Thymus (tissue), 14 donors: Measurements from ENCODE around the gene MAST1. TPM values are rescaled to one million over a fixed set of nuclear protein-coding genes. Genes with fewer than 3 reads are reported as not detected.

Experiments
- DNase-seq, 9 donors: peaks; one replicate each; pipeline ENCODE4 v3.0.0-alpha.2; 2013; ENCODE audit warnings: low spot score in 9 of 9, low read depth in 6 of 9, missing footprints in 1 of 9
- H3K27ac ChIP-seq, 2 donors: one replicate each; pipeline ENCODE4 v1.5.1; 2013; ENCODE audit warnings: control low read depth in 1 of 2, low read depth in 1 of 2, low read length in 1 of 2, mild to moderate bottlenecking in 1 of 2, moderate library complexity in 1 of 2
- H3K27me3 ChIP-seq, 2 donors: one replicate each; pipeline ENCODE4 v1.5.1; 2013; ENCODE audit warnings: low read length in 1 of 2; ENCODE audit not compliant: control insufficient read depth in 2 of 2, insufficient read depth in 1 of 2
- H3K36me3 ChIP-seq, 2 donors: one replicate each; pipeline ENCODE4 v1.5.1; 2013; ENCODE audit warnings: low read length in 1 of 2, mild to moderate bottlenecking in 1 of 2, moderate library complexity in 1 of 2; ENCODE audit not compliant: control insufficient read depth in 2 of 2, insufficient read depth in 2 of 2
- H3K4me1 ChIP-seq, 2 donors: one replicate each; pipeline ENCODE4 v1.5.1; 2013; ENCODE audit warnings: low read length in 2 of 2; ENCODE audit not compliant: control insufficient read depth in 2 of 2, insufficient read depth in 2 of 2
- H3K4me3 ChIP-seq, 2 donors: one replicate each; pipeline ENCODE4 v1.5.1; 2013; ENCODE audit warnings: low read length in 2 of 2, control low read depth in 1 of 2, mild to moderate bottlenecking in 1 of 2
- H3K9me3 ChIP-seq, 2 donors: one replicate each; pipeline ENCODE4 v1.5.1; 2013; ENCODE audit warnings: low read length in 1 of 2, mild to moderate bottlenecking in 1 of 2; ENCODE audit not compliant: control insufficient read depth in 2 of 2, insufficient read depth in 1 of 2
- WGBS: extraction: QIAGEN DNeasy Blood & Tissue Kit; methylation state at CpG from one replicate; pipeline ENCODE4 v1.1.7; 2013; 5-methylcytosine and 5-hydroxymethylcytosine counted together
- long read RNA-seq, 10 donors: transcript quantifications; one replicate each; lab custom pipeline, GENCODE V29; 2026
- polyA plus RNA-seq: library from polyadenylated mRNA; stranded (reverse); fragments of 200-250 nt; gene quantifications from one replicate; pipeline ENCODE4 v1.2.3, GENCODE V29; 2013
- total RNA-seq: library from RNA; stranded (reverse); fragments of 120-200 nt; gene quantifications from one replicate; pipeline ENCODE4 v1.2.4, GENCODE V29; 2013
- donor health status: healthy.

Gene MAST1
- total RNA-seq (0.38 TPM), polyA plus RNA-seq (0.91 TPM)
- long read RNA-seq, donor 1, result 0 reads
- long read RNA-seq, donor 2, partial matches to known transcripts, result 12 of 46 reads
- long read RNA-seq, donor 2, other reads (novel, unspliced or antisense), result 33 of 46 reads
- long read RNA-seq, donor 3, partial matches to known transcripts, result 240 of 240 reads
- long read RNA-seq, donor 3, other reads (novel, unspliced or antisense), result 0 of 240 reads
- long read RNA-seq, donor 4, partial matches to known transcripts, result 0 of 160 reads
- long read RNA-seq, donor 4, other reads (novel, unspliced or antisense), result 160 of 160 reads
- long read RNA-seq, donor 5, result 0 reads
- long read RNA-seq, donor 6, result 0 reads
- long read RNA-seq, donor 7, result 0 reads
- long read RNA-seq, donor 8, result 0 reads
- long read RNA-seq, donor 9, result 0 reads
- long read RNA-seq, donor 10, partial matches to known transcripts, result 169 of 169 reads
- long read RNA-seq, donor 10, other reads (novel, unspliced or antisense), result 0 of 169 reads

GRCh38 chr19:12838182-12838885, at the start of gene MAST1:
MAST1 (plus strand) TSS chr19:12838515; CDS start chr19:12838573, 58 bp downstream.
- Histone ChIP-seq H3K36me3 (no peaks in the 10 kb centered on the region), H3K9me3 (peaks cover 2 to 16% of the 10 kb centered on the region in 2 donors), H3K4me1 (peaks cover 8 to 19% of the 10 kb centered on the region in 2 donors), H3K4me3 (peak within 1 kb of the TSS in 1 of 2 donors; percentile 43), H3K27me3 (peaks cover 78 to 96% of the 10 kb centered on the region in 2 donors), H3K27ac (no peak within 1 kb of the TSS)
- DNase-seq, result peak in 1 of 9 donors; percentile 45
- WGBS, result 1% methylated on average over 68 of the region's 69 CpGs

GRCh38 chr19:12788682-12789097, 49.6 kb upstream of the MAST1 start:
- DNase-seq, result peak in 1 of 9 donors; percentile 50
- 32% methylated on average over 12 of the region's 12 CpGs for WGBS
- H3K27me3 ChIP-seq, result peaks cover 14 to 19% of the 10 kb centered on the region in 2 donors
- H3K36me3 ChIP-seq, result no peaks in the 10 kb centered on the region
- peak overlapping the region; percentile 85 to 98 for H3K27ac ChIP-seq
- H3K4me3 ChIP-seq, result peak overlapping the region in 1 of 2 donors; percentile 1
- H3K4me1 ChIP-seq, result peaks cover 19 to 65% of the 10 kb centered on the region in 2 donors
- no peaks in the 10 kb centered on the region for H3K9me3 ChIP-seq

- H3K4me1 ChIP-seq, result peaks cover 16 to 65% of the 10 kb centered on the region in 2 donors
These were observed 49.0 kb upstream of the MAST1 start for GRCh38 chr19:12789098-12789903.

GRCh38 chr19:12789904-12790619, 48.3 kb upstream of the MAST1 start:
- DNase-seq, result peak in 4 of 9 donors; percentile 54 to 84 (median 66)
- WGBS, result under 1% methylated on average over 56 of the region's 56 CpGs
- Histone ChIP-seq H3K27ac (peak overlapping the region; percentile 98), H3K9me3 (no peaks in the 10 kb centered on the region), H3K4me3 (peak overlapping the region; percentile 66 to 83), H3K36me3 (no peaks in the 10 kb centered on the region), H3K4me1 (peaks cover 16 to 61% of the 10 kb centered on the region in 2 donors), H3K27me3 (peaks cover 14 to 19% of the 10 kb centered on the region in 2 donors)

More at GRCh38 chr19:12789098-12789903, 49.0 kb upstream of the MAST1 start:
- H3K27me3 ChIP-seq, result peaks cover 14 to 19% of the 10 kb centered on the region in 2 donors
- peak overlapping the region; percentile 66 to 83 for H3K4me3 ChIP-seq
- peak in 1 of 9 donors; percentile 38 for DNase-seq
- no peaks in the 10 kb centered on the region for H3K9me3 ChIP-seq
- no peaks in the 10 kb centered on the region for H3K36me3 ChIP-seq
- peak overlapping the region; percentile 98 for H3K27ac ChIP-seq
- WGBS, result 10% methylated on average over 46 of the region's 46 CpGs

GRCh38 chr19:12790628-12791344, 47.5 kb upstream of the MAST1 start:
- 3% methylated on average over 22 of the region's 22 CpGs for WGBS
- DNase-seq, result peak in 1 of 9 donors; percentile 36
- Histone ChIP-seq H3K27me3 (peaks cover 14 to 19% of the 10 kb centered on the region in 2 donors), H3K4me3 (peak overlapping the region; percentile 66 to 83), H3K9me3 (no peaks in the 10 kb centered on the region), H3K36me3 (no peaks in the 10 kb centered on the region), H3K27ac (peak overlapping the region; percentile 98), H3K4me1 (peaks cover 10 to 56% of the 10 kb centered on the region in 2 donors)

GRCh38 chr19:12791345-12792050, 46.8 kb upstream of the MAST1 start, which contains the start of gene JUNB:
JUNB (plus strand) TSS chr19:12791486; CDS start chr19:12791772, 286 bp downstream.
- peak within 1 kb of the TSS; percentile 98 for H3K27ac ChIP-seq
- peaks cover 14 to 19% of the 10 kb centered on the region in 2 donors for H3K27me3 ChIP-seq
- DNase-seq, result peak; percentile 85 to 97 (median 92)
- peak within 1 kb of the TSS; percentile 66 to 83 for H3K4me3 ChIP-seq
- peaks cover 5 to 56% of the 10 kb centered on the region in 2 donors for H3K4me1 ChIP-seq
- H3K9me3 ChIP-seq, result no peaks in the 10 kb centered on the region
- no peaks in the 10 kb centered on the region for H3K36me3 ChIP-seq
- under 1% methylated on average over 73 of the region's 73 CpGs for WGBS

GRCh38 chr19:12792051-12792852, 46.1 kb upstream of the MAST1 start:
- peak in 4 of 9 donors; percentile 72 to 90 (median 84) for DNase-seq
- no peaks in the 10 kb centered on the region for H3K9me3 ChIP-seq
- H3K4me1 ChIP-seq, result peaks cover 5 to 52% of the 10 kb centered on the region in 2 donors
- peaks cover 14 to 19% of the 10 kb centered on the region in 2 donors for H3K27me3 ChIP-seq
- WGBS, result under 1% methylated on average over 84 of the region's 84 CpGs
- H3K4me3 ChIP-seq, result peak overlapping the region; percentile 66 to 83
- peaks cover 0 to 4% of the 10 kb centered on the region in 2 donors for H3K36me3 ChIP-seq
- peak overlapping the region; percentile 98 for H3K27ac ChIP-seq
